Activated T-helper 1 cell treated with anti-CD3 and anti-CD28 coated beads, Interleukin-12 subunit alpha, Interleukin-12 subunit beta, Interleukin-2, Interleukin-4 antibody, amounts not matched to agents 30 ng/mL and 10 ng/mL and 1 ng/mL, durations not matched to agents 14 hours and 24 hours and 36 hours (primary cell): ENCODE measurements around the gene TRIM26. TPM values are rescaled to one million over a fixed set of nuclear protein-coding genes. Genes with fewer than 3 reads are reported as not detected.

ENCODE experiments used
- DNase-seq: peaks from one replicate; pipeline ENCODE4 v3.0.0; 2021; ENCODE audit warnings: low spot score
- H3K27ac Mint-ChIP-seq: one replicate; pipeline ENCODE4 v1.8.0; 2021; ENCODE audit warnings: mild to moderate bottlenecking, mixed read lengths
- H3K27me3 Mint-ChIP-seq: one replicate; pipeline ENCODE4 v1.8.0; 2022; ENCODE audit warnings: mild to moderate bottlenecking, moderate library complexity, mixed read lengths; ENCODE audit not compliant: insufficient read depth
- H3K36me3 Mint-ChIP-seq: one replicate; pipeline ENCODE4 v1.8.0; 2021; ENCODE audit warnings: low read depth, mixed read lengths
- H3K4me1 Mint-ChIP-seq: one replicate; pipeline ENCODE4 v1.8.0; 2021; ENCODE audit warnings: low read depth, mixed read lengths
- H3K4me3 Mint-ChIP-seq: one replicate; pipeline ENCODE4 v1.8.0; 2021; ENCODE audit warnings: mild to moderate bottlenecking, moderate library complexity, mixed read lengths
- H3K9me3 Mint-ChIP-seq: one replicate; pipeline ENCODE4 v1.8.0; 2021; ENCODE audit warnings: mixed read lengths
- intact Hi-C: fragments of 100-400 bp; cut with micrococcal nuclease; formaldehyde crosslinking; loops from one replicate; pipeline ENCODE4 v1.15.1; 2024
- total RNA-seq: library from RNA; stranded (reverse); gene quantifications from 2 replicates; pipeline ENCODE4 v1.2.3, GENCODE V29; 2022

The TRIM26 gene
- total RNA-seq, 1 donor from 2014 or later = 64.7 TPM

DNA sequence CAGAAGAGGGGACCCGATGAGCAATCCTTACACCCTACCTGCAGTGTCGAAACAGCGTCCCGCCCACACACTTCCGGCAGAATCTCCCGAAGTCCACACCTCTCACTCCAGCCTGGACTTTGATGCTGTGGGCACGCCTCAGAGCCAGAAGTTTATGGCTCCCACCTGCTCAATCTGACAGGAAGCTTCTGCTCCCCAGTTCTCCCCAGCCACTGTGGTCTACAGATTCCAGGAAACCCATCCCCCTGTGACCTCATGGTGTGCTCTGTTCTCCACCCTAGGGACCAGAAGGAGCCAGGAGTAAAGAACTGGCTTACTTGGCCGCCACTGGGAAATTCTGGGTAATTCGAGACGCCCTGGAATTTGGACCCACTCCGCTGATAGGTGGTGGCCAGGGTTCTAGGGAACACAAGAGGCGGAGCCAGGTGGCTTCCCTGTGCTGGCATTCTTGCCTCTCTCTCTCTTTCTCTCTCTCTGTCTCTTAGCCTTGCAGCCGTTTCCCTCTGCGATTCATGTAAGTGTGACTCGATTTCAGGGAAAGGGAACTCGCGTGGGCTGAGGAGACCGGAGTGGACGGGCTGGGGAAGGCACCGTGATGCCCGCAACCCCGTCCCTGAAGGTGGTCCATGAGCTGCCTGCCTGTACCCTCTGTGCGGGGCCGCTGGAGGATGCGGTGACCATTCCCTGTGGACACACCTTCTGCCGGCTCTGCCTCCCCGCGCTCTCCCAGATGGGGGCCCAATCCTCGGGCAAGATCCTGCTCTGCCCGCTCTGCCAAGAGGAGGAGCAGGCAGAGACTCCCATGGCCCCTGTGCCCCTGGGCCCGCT, 49.9 kb downstream of the TRIM26 start, which contains the start of gene TRIM15:
Gene TRIM15 (plus strand): TSS at position 457 of the 828 bp plus-strand sequence. CDS start 139 bp downstream, at position 596.
- H3K36me3 Mint-ChIP-seq = peaks cover 2% of the 10 kb centered on the region
- H3K4me1 Mint-ChIP-seq = peaks cover 72% of the 10 kb centered on the region
- peak within 1 kb of the TSS; percentile 63 for H3K27ac Mint-ChIP-seq
- peaks cover 3% of the 10 kb centered on the region for H3K27me3 Mint-ChIP-seq
- DNase-seq = peak; percentile 48
- peaks cover 3% of the 10 kb centered on the region for H3K9me3 Mint-ChIP-seq
- H3K4me3 Mint-ChIP-seq = peak within 1 kb of the TSS; percentile 23
- intact Hi-C loops = no loop called here

DNA sequence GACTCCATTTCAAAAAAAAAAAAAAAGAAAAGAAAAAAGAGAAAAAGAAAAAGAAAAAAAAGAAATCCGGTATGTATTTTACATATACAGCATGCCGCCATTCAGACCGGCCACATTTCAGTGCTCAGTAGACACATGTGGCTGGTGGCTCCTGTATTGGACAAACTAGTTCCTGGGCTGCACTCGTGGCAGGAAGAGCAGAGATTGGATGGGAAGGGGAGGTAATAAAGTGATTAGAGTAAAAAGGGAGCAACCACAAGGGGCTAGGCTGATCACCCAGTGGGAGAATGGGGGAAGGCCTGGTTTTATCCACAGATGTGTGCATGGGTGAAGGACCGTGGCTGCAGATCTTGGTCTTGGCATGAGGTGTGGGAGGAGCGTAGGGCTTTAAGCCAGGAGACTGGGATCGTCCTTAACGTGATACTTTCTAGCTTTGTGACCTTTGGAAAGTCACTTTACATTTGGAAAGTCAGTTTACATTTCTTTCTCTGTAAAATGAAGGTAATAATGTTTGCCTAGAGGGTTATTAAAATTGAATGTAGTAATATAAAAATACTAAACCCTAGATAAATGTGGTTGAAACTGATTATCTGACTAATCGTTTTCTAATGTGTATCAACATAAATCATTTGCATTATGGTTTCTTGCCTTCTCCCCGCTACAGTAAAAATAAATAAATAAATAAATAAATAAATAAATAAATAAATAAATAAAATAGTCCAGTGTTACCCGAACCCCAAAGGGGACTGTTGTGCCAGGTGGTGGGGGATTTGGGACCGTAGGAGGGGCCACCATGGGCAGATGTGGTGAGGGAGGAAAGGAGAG, 50.7 kb downstream of the TRIM26 start:
- DNase-seq = no peak
- Mint-ChIP-seq H3K27me3 (no peaks in the 10 kb centered on the region), H3K4me1 (peaks cover 70% of the 10 kb centered on the region), H3K4me3 (peak overlapping the region; percentile 23), H3K9me3 (peaks cover 3% of the 10 kb centered on the region), H3K27ac (peak overlapping the region; percentile 37), H3K36me3 (no peaks in the 10 kb centered on the region)
- intact Hi-C loops = no loop called here

DNA sequence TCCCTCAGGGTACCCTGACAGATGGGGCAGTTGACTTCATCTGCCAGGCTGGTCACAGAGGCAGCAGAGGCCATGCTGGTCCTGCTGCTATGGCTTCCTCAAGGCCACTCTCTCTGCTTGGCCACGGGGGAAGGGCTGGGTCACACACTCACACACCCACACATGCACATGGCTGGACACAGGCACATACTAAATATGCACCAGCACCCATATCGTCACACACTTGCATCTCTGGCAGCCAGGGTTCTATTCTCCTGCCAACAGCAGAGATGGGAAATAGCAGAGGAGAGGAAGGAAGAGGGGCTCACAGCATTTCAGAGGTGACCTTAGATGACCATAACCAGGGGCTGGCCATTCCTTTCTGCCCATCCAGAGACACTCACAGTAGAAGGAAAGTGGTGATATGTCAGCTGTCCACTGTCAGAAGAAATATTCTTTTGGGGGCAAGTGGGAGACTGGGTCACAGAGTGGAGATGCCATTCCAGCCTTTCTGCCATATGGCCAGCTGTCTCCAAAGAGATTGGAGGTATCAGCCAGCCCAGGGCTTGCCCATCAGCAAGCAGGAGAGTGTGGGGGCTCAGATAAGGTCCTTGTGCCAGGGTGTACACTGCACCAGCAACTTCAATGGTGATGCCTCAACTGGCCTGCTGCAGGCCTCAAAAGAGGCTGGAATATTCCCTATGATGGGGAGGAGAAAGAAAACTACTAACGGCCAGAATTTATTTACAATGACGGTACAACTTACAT, 52.2 kb downstream of the TRIM26 start, which contains the start of gene TRIM10:
Gene TRIM10 (minus strand): TSS at position 427 of the 747 bp plus-strand sequence. CDS start 353 bp downstream, at position 74.
- H3K4me3 Mint-ChIP-seq = no peak within 1 kb of the TSS
- H3K9me3 Mint-ChIP-seq = peaks cover 3% of the 10 kb centered on the region
- H3K27me3 Mint-ChIP-seq = no peaks in the 10 kb centered on the region
- H3K4me1 Mint-ChIP-seq = peaks cover 60% of the 10 kb centered on the region
- no peak for DNase-seq
- intact Hi-C loops = no loop called here
- H3K36me3 Mint-ChIP-seq = no peaks in the 10 kb centered on the region
- peak within 1 kb of the TSS; percentile 4 for H3K27ac Mint-ChIP-seq

DNA sequence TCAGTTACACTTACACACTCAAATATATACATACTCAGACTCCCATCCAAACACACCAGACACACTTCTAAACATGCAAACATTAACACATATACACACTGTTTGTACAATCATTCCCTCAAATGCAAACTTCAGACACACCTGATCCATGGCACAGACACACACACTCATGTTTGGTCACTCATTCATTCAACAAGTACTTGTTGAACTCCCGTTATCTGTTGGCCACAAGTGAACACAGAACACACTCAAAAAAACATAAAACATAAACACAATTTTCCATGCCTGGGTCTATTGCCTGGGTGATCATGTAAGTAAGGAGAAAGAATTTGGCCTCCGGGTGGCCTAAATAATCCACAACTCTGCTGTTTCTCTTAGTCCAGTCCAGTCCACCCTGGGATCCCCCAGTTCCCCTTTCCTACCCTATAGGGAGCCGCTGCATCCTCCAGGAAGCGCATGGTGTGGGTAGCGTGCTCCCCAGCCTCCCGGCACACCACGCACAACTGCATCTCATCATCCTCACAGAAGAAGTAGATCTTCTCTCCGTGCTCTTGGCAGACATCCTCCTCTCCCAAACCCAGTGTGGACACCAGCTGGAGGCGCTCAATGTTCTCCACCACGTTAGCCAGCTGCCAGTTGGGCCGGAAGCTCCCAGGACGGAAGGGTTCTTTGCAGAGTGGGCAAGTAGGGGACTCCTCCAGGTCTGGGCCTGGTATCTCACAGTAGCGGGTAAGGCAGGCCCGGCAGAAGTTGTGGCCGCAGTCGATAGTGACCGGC, 53.0 kb downstream of the TRIM26 start:
- H3K9me3 Mint-ChIP-seq = peaks cover 3% of the 10 kb centered on the region
- H3K27me3 Mint-ChIP-seq = no peaks in the 10 kb centered on the region
- H3K27ac Mint-ChIP-seq = peak overlapping the region; percentile 4
- no peak overlapping the region for H3K4me3 Mint-ChIP-seq
- H3K4me1 Mint-ChIP-seq = peaks cover 55% of the 10 kb centered on the region
- intact Hi-C loops = no loop called here
- no peaks in the 10 kb centered on the region for H3K36me3 Mint-ChIP-seq
- no peak for DNase-seq

DNA sequence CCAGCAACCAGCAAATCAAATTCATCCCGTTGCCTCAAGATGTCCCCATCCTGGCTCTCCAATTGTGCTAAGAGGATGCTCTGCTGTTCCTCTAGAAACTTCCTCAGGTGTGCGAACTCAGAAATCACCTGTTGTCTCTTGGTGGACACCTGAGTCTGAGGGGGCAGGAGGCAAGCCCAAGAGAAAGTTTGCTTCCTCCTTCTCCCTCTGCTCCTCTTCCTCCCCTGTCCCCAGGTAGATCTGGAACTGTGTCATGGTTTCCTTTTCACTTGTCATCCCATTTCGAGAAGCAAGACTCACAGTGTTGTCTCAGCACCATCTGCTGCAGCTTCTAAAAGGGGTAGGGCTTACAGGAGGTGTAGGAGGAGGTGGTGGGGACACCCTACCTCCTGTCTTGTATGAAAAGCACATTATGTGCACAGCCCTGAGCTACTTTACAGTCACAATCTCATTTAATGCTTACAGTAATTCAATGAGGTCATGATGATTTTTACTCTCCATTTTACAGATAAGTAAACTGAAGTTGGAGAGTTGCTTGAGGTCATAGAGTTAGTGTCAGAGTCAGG, 54.6 kb downstream of the TRIM26 start:
- Mint-ChIP-seq H3K9me3 (no peaks in the 10 kb centered on the region), H3K36me3 (no peaks in the 10 kb centered on the region)
- DNase-seq = no peak

DNA sequence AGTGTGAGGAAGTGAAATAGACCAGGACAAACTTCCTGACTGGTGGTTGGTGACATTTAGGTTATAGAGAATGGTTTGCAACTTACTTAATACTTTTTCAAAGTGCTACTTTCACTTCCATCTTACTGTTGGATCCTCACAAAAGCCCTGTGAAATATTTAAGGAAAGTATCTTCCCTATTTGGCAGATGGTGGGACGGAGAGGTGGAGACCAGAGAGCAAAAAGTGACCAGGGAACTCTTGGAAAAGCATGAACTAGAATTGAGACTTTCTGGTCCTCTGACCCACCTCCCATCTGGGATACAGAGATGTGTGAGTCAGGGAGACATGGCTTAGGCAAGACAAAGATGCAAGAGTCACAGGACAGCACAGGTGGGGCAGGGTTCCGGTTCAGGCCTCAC, 55.2 kb downstream of the TRIM26 start:
- no peaks in the 10 kb centered on the region for H3K9me3 Mint-ChIP-seq
- H3K27me3 Mint-ChIP-seq = peaks cover 3% of the 10 kb centered on the region
- DNase-seq = no peak
- no peak overlapping the region for H3K4me3 Mint-ChIP-seq
- no peaks in the 10 kb centered on the region for H3K36me3 Mint-ChIP-seq
- peaks cover 33% of the 10 kb centered on the region for H3K4me1 Mint-ChIP-seq
- intact Hi-C loops = no loop called here
- H3K27ac Mint-ChIP-seq = no peak overlapping the region

More for the DNA sequence above, 54.6 kb downstream of the TRIM26 start:
- H3K27ac Mint-ChIP-seq = peak overlapping the region; percentile 15
- H3K4me1 Mint-ChIP-seq = peaks cover 39% of the 10 kb centered on the region
- H3K4me3 Mint-ChIP-seq = no peak overlapping the region
- intact Hi-C loops = no loop called here
- peaks cover 3% of the 10 kb centered on the region for H3K27me3 Mint-ChIP-seq

DNA sequence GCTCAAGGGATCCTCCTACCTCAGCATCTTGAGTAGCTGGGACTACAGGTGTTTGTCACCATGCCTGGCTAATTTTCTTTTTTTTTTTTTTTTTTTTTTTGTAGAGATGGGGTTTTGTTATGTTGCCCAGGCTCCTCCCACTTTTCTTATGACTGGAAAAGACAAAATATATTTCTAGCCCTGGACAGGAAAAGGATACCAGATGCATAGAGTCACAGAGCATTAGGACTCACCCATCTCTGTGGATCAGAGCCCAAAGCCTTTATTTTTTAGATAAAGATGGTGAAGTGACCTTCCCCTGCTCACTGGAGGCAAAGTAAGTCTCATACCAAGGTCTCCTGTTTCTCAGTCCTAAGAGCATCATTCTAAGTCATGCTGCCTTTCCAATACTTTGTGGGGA, 55.6 kb downstream of the TRIM26 start:
- Mint-ChIP-seq H3K9me3 (no peaks in the 10 kb centered on the region), H3K36me3 (no peaks in the 10 kb centered on the region), H3K4me1 (peaks cover 33% of the 10 kb centered on the region), H3K27ac (no peak overlapping the region), H3K27me3 (peaks cover 3% of the 10 kb centered on the region), H3K4me3 (no peak overlapping the region)
- intact Hi-C loops = no loop called here
- no peak for DNase-seq

DNA sequence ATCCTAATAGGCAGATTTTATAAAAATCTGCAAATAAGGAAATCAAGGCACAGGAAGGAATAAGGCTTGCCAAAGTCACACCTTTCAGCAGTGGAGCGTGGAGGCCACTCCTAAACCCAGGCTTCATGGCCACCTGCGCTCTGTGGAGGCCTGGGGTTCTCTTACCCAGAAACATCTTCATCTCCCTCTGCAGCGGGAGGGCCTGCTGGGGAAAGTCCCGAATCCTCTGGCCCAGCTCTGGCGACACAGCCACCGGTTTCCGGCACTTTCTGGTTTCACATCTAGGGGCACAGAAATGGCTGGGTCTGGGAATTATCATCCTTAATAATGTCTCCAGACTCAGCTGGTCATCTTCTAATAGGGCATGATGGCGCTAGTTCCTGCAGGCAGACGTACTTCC, 56.4 kb downstream of the TRIM26 start:
- intact Hi-C loops = no loop called here
- H3K36me3 Mint-ChIP-seq = no peaks in the 10 kb centered on the region
- DNase-seq = no peak
- H3K4me3 Mint-ChIP-seq = no peak overlapping the region
- H3K27me3 Mint-ChIP-seq = peaks cover 3% of the 10 kb centered on the region
- H3K27ac Mint-ChIP-seq = no peak overlapping the region
- no peaks in the 10 kb centered on the region for H3K9me3 Mint-ChIP-seq
- peaks cover 28% of the 10 kb centered on the region for H3K4me1 Mint-ChIP-seq

DNA sequence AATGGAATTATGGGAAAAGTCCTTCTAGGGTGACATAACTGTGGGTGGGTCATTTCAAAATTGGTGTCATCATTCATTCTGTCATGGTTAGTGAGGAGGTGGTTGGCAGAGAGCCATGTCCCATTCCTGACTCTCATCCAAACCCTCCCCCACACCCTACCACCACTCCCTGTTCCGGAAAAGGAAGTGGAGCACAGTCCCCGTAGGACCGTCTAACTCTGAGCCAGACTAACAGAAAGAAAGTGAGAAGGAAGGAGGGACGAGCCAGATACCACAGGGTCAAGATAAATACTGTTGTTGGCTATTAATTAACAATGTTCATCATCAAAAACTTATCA, 57.0 kb downstream of the TRIM26 start:
- intact Hi-C loops = no loop called here
- H3K4me1 Mint-ChIP-seq = peaks cover 33% of the 10 kb centered on the region
- H3K27me3 Mint-ChIP-seq = peaks cover 3% of the 10 kb centered on the region
- H3K36me3 Mint-ChIP-seq = no peaks in the 10 kb centered on the region
- H3K27ac Mint-ChIP-seq = no peak overlapping the region
- no peak overlapping the region for H3K4me3 Mint-ChIP-seq
- no peaks in the 10 kb centered on the region for H3K9me3 Mint-ChIP-seq
- DNase-seq = no peak

DNA sequence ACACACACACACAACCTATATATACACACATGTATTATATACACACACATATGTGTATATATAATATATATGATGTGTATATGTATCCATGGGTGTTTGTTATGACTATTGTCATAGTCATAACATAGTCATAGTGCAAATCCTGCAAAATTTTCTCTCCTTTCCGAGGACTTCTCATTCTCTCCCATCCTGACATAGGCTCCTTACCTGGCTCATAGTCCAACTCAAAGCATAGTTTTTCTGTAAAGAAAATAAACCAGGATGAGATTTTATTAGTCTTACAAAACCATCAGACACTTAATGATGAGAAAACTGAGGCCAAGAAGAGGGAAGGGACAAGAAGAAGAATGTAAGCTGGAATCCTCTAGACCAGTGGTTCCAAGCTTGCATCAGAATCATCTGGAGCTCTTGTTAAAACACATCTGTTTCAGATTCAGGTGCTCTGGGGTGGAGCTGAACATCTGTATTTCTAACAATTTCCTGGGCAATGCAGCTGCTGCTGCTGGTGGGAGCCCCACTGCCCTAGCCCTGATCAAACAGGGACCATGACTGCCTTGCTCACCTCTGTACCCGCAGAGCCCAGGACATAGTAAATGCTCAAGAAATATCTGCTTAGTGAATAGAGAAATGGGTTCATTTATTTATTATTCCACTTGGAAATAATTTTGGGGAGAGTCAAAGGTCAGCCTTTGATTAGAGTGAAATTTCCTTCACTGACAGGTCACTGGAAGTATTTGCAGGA, 57.5 kb downstream of the TRIM26 start:
- no peak for DNase-seq
- Mint-ChIP-seq H3K4me3 (no peak overlapping the region), H3K27ac (no peak overlapping the region), H3K27me3 (peaks cover 4% of the 10 kb centered on the region), H3K9me3 (no peaks in the 10 kb centered on the region), H3K36me3 (no peaks in the 10 kb centered on the region), H3K4me1 (peaks cover 33% of the 10 kb centered on the region)
- intact Hi-C loops = no loop called here

DNA sequence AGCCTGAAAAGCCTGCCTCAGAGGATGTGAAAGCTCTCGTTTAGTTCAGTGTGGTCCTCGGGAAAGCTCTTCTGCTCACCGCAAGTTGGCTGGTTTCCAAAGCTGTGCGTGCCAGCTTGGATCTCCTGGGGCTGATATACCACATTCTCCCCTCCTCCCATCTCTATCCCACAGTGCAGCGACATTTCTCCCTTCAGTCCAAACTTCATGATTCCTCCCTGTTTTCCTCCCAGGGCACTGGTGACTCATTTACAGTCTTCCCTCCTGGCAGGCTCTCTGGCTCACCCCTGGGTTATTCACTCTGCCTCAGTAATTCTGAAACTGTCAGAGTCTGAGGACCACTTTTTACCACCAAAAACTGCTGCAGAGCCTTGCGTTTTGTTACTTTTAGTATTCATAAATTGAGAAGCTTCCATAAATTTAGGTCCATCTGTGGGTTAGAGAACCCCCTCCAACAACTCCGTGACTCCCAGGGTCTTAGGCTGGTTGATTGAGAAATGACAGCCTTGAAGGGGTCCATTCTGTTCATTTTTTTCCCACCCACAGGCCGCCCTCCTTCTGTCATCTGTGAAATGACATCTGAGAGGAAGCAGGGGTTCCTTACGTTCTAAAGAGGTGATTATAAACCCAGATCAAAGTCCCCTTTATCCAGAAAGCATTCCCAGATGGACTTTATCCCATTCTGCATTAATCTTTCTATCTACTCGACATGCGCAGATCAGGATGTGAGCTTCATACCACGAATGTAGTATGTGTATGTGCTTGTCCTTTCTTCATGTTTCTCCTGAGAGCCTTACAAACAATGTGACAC, 58.3 kb downstream of the TRIM26 start:
- intact Hi-C loops = no loop called here
- H3K4me3 Mint-ChIP-seq = no peak overlapping the region

More for the DNA sequence above, 58.3 kb downstream of the TRIM26 start:
- peaks cover 30% of the 10 kb centered on the region for H3K4me1 Mint-ChIP-seq
- DNase-seq = no peak
- no peak overlapping the region for H3K27ac Mint-ChIP-seq
- no peaks in the 10 kb centered on the region for H3K9me3 Mint-ChIP-seq
- no peaks in the 10 kb centered on the region for H3K36me3 Mint-ChIP-seq
- H3K27me3 Mint-ChIP-seq = peaks cover 4% of the 10 kb centered on the region
